ENCODE data around the gene IFT88.
A peak's percentile ranks its signal among the peaks of the same experiment; 100 is the strongest.

The IFT88 gene

GRCh38 chr13:20702915-20703779 is 136.2 kb downstream of the IFT88 start, which contains the start of gene IL17D:
Gene IL17D, plus strand, starts transcription at chr13:20703699. Its CDS starts 303 bp downstream, at chr13:20704002.
- Histone ChIP-seq H3K27ac (replicated peaks) (no peak within 1 kb of the TSS; the same call in 1 of the 2 replicates), H3K27me3 (ENCODE audit: insufficient read depth, poor library complexity, severe bottlenecking) (no peaks in the 10 kb centered on the region), H3K4me3 (replicated peaks; ENCODE audit: insufficient read depth, low read length) (peak within 1 kb of the TSS; percentile 73)
- peak in 1 of 2 experiments; percentile 21 for DNase-seq (ENCODE audit: low read depth in 1 of 2, low spot score in 1 of 2)
- TF ChIP-seq REST (IDR thresholded peaks at IDR 0.05; ENCODE audit: insufficient replicate concordance, low read depth) (no peak), SPI1 (IDR thresholded peaks at IDR 0.05; ENCODE audit: borderline replicate concordance, low read depth) (no peak), POLR2AphosphoS5 (IDR thresholded peaks at IDR 0.05; ENCODE audit: low read depth) (no peak), GABPA (IDR thresholded peaks at IDR 0.05; ENCODE audit: low read depth) (no peak), CTCF (IDR thresholded peaks at IDR 0.05; ENCODE audit: insufficient read depth, low read length) (no peak)

- Histone ChIP-seq H3K27ac (replicated peaks) (no peak overlapping the region), H3K4me3 (replicated peaks; ENCODE audit: insufficient read depth, low read length) (peak overlapping the region; percentile 73), H3K27me3 (ENCODE audit: insufficient read depth, poor library complexity, severe bottlenecking) (no peaks in the 10 kb centered on the region)
- peak; percentile 55 to 72 for DNase-seq (ENCODE audit: low read depth in 1 of 2, low spot score in 1 of 2)
- TF ChIP-seq SPI1 (IDR thresholded peaks at IDR 0.05; ENCODE audit: borderline replicate concordance, low read depth) (no peak), CTCF (IDR thresholded peaks at IDR 0.05; ENCODE audit: insufficient read depth, low read length) (no peak), POLR2AphosphoS5 (IDR thresholded peaks at IDR 0.05; ENCODE audit: low read depth) (no peak), GABPA (IDR thresholded peaks at IDR 0.05; ENCODE audit: low read depth) (no peak), REST (IDR thresholded peaks at IDR 0.05; ENCODE audit: insufficient replicate concordance, low read depth) (no peak)
Measured at GRCh38 chr13:20703780-20704458, 137.0 kb downstream of the IFT88 start.

GRCh38 chr13:20704459-20705069 is 137.6 kb downstream of the IFT88 start:
- TF ChIP-seq POLR2AphosphoS5 (IDR thresholded peaks at IDR 0.05; ENCODE audit: low read depth) (no peak), SPI1 (IDR thresholded peaks at IDR 0.05; ENCODE audit: borderline replicate concordance, low read depth) (no peak), CTCF (IDR thresholded peaks at IDR 0.05; ENCODE audit: insufficient read depth, low read length) (no peak), GABPA (IDR thresholded peaks at IDR 0.05; ENCODE audit: low read depth) (no peak), REST (IDR thresholded peaks at IDR 0.05; ENCODE audit: insufficient replicate concordance, low read depth) (no peak)
- peak overlapping the region; percentile 73 for H3K4me3 ChIP-seq (replicated peaks; ENCODE audit: insufficient read depth, low read length)
- H3K27ac ChIP-seq (replicated peaks), result no peak overlapping the region
- no peak for DNase-seq (ENCODE audit: low read depth in 1 of 2, low spot score in 1 of 2)
- no peaks in the 10 kb centered on the region for H3K27me3 ChIP-seq (ENCODE audit: insufficient read depth, poor library complexity, severe bottlenecking)

Data from HL-60 (cell line).